GM19023 (cell line): Measurements from ENCODE around the gene TPBGL.

Source experiments
- ATAC-seq: cut with Tn5 transposase; IDR thresholded peaks from one replicate; pipeline ENCODE4 v1.9.1; 2021; ENCODE audit warnings: mild to moderate bottlenecking, moderate library complexity; ENCODE audit not compliant: unreplicated experiment

Gene TPBGL, protein sequence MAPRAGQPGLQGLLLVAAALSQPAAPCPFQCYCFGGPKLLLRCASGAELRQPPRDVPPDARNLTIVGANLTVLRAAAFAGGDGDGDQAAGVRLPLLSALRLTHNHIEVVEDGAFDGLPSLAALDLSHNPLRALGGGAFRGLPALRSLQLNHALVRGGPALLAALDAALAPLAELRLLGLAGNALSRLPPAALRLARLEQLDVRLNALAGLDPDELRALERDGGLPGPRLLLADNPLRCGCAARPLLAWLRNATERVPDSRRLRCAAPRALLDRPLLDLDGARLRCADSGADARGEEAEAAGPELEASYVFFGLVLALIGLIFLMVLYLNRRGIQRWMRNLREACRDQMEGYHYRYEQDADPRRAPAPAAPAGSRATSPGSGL

GRCh38 chr11:75240311-75241035, at the start of gene TPBGL:
Gene TPBGL, plus strand, starts transcription at chr11:75240774. Its CDS starts 276 bp downstream, at chr11:75241050.
- no peak for ATAC-seq

GRCh38 chr11:75191330-75191717, 49.2 kb upstream of the TPBGL start:
- ATAC-seq, result no peak

GRCh38 chr11:75193271-75193670, 47.3 kb upstream of the TPBGL start:
- no peak for ATAC-seq

- ATAC-seq, result no peak
Observed at GRCh38 chr11:75193711-75194110, 46.9 kb upstream of the TPBGL start.

DNA sequence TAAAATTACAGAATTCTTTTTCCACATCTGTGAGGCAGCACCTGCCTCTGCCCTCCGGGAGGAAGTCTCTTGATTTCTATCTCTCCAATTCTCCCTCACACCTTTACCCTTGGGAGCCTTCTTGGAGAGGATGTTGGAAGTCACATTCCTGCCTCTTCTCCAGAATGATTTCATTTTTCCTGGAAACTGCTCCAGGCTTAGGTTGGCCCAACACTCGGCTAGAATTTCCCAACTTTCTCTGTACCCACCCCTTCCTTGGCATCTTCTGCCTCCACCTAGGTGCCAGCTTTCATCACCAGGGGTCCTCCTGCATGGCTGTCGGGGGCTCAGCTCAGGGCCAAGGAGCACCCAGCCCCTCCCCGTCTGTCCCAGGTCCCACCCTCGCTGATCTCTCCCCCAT, 46.4 kb upstream of the TPBGL start:
- no peak for ATAC-seq

GRCh38 chr11:75195167-75195962, 45.2 kb upstream of the TPBGL start:
- ATAC-seq, result no peak

- no peak for ATAC-seq
Observed at GRCh38 chr11:75196426-75196825, 44.1 kb upstream of the TPBGL start.

- no peak for ATAC-seq
Observed at GRCh38 chr11:75197512-75198277, 42.9 kb upstream of the TPBGL start.

DNA sequence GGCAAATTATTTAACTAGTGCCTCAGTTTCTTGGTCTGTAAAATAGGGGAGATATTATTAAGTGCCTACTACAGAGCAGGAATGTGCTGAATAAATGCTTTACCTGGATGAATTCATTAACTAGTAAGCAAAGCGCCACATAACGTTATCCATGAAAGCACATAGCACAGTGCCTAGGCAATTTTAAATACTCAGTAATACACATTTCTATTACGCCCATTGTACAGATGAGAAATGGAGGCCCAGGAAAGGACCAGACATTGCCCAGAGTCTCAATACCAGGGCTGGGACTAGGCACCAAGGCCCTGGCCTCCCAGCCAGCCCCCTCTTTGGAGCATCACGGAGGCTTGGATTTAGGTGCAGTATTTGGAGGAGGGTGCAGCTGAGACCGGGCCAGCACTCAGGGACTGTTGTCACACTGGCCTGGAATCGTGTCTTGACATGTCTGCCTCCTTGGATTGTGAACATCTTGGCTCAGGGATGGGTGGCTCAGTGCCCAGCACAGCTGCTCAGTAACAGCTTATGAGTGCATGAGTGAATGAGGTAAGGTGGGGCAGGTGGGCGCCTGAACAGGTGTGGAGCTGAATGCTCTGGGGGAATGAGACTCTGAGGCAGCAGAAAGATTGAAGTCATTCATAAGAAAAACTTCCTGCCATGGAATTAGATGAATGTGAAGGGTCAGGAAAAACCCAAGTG, 42.1 kb upstream of the TPBGL start:
- ATAC-seq, result no peak

- no peak for ATAC-seq
Observed at GRCh38 chr11:75199412-75199955, 41.1 kb upstream of the TPBGL start.

DNA sequence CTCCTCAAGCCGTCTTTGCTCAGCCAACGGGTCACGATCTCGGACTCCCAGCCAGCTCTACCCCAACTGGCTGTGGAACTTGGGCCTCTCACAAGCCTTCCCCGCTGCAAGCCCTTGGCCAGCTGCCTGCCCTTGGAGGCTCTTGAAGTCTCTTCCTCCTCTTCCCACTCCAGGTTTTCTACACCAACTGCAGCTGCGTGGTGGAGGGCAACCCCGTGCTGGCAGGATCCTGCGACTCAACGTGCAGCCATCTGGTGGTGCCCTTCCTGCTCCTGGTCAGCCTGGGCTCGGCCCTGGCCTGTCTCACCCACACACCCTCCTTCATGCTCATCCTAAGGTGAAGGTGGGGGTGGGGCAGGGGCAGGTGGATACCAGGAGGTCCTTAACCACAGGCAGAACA, 40.5 kb upstream of the TPBGL start:
- ATAC-seq, result no peak

GRCh38 chr11:75200531-75200930, 40.0 kb upstream of the TPBGL start:
- ATAC-seq, result no peak

DNA sequence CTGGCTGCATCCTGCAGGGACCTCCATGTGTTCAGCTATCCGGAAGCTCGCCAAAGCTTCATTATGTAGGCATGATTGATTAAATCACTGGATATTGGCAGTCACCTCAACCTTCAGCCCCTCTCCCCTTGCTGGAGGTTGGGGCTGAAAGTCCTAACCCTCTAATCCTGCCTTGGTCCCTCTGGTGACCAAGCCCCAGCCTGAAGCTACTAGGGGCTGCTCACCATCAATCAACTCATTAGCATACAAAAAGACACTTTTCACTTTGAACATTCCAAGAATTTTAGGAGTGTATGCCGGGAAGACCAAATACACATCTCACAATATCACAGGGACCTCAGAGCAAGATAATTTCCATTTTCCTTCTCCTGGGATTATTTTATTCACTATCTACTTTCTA, 38.8 kb upstream of the TPBGL start:
- ATAC-seq, result no peak

DNA sequence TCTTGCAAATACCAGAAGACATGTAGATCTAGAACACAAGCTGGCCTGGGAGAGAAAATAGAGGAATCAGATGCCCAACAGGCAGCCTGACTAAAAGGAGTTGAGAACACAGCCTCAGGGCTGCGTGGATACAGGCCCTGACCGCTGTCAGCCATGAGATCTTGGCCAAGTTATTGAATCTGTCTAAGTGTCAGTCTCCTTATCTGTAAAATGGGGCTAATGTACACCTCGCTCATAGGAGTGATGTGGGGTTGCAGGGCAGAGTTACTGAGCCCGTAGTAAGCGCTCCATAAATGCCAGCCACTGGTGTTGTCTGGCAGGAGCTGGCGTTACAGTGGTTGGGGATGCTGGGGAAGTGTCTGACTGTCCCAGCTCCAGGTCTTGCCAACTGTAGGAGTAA, 38.4 kb upstream of the TPBGL start:
- ATAC-seq, result no peak

DNA sequence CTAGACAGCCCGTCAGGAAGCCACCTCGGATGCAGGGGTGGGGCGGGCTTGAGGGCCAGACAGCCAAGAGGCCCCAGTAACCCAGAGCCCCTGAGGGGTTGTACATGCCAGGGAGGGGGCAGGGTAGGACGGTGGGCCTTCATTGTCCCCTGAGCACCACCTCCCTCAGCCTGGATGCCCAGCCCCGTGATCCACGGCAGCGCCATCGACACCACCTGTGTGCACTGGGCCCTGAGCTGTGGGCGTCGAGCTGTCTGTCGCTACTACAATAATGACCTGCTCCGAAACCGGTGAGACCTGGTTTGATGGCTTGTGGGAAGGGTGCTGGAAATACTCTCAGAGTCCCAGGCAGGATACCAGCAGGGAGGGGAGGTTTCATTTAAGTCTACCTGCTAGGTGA, 37.4 kb upstream of the TPBGL start:
- no peak for ATAC-seq

DNA sequence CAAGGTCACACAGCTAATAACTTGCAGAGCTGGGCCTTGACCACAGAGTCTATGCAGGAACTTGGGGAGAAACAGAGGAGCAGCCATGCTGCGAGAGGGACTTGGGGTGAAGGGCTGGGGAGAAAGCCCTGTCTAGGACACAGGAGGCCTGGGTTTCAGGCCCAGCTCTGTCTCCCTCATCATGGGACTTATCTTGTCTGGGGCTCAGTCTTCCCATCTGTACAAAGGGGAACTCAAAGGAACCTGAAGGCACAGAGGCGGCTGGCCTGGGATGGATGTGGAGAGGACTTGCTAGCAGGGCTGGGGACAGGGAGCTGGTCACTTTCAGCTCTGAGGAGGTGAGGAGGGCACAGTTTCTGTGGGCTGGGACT, 36.9 kb upstream of the TPBGL start:
- no peak for ATAC-seq

DNA sequence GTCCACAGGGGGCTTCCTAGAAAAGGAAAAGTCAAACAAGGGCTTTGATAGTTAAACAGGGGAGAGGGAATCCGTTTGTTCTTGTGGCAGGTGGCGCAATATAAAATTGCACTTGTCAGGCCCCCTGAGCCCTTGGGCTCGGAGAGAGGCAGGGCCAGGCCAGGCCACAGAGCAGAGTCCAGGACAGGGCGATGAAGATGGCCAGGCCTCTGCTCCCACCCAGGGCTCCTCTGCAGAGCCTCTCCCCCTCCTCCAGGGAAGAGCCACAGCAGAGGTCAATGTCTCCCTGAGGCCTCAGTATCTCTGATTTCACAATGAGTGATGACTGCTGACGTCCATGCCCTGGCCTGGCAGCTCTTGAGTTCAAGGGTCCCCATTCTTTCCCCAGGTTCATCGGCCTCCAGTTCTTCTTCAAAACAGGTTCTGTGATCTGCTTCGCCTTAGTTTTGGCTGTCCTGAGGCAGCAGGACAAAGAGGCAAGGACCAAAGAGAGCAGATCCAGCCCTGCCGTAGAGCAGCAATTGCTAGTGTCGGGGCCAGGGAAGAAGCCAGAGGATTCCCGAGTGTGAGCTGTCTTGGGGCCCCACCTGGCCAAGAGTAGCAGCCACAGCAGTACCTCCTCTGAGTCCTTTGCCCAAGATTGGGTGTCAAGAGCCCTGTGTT, 36.4 kb upstream of the TPBGL start:
- no peak for ATAC-seq

DNA sequence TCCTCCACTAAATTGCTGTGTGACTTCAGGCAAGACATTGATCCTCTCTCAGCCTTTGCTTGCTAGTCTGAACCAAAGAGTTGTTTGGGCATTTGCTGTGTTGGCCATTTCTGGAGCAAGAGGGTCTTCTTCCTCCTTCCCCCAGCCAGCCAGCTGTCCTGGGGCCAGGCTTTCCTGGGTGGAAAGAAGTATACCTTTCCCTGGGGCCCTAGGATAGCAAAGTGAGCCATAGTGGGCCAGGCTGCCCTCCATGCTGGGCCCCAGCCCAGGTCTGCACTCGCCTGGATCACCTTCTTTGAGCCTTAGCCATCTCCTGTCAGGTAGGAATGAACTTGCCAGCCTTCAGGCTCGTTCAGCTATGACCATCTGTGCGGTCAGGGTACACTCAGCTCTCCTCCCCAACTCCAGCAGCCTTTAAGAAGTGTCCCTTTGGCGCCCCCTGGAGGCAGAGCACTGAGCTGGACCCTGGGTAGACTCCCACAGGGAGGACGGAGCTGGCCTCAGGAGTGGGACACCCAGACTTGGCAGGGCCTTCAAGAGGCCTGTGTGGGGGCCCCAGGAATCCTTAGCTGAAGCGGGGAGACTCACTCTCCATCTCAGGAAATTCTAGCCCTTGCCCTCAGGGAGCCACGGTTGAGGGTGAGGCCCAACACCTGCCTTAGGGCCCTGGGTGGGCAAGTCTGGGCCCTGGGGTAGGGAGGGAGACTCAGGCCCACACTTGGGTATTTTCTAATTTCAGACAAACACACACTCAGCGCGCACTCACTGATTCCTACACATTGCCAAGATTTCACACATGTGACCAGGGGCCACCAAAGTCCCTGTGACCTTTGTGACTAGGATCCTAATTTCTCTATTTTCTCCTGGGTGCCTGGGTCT, 35.6 kb upstream of the TPBGL start:
- peak; percentile 91 for ATAC-seq
